Measurements from ENCODE around the gene STOX2. TPM values are rescaled to one million over a fixed set of nuclear protein-coding genes. Genes with fewer than 3 reads are reported as not detected.
"Not testable (repeated sequence)": the region's sequence is repeated elsewhere in the genome, so short reads cannot be mapped to it uniquely, and the experiment has no call there.

STOX2 gene
- total and polyA plus RNA-seq, 4 donors: 1.8 to 27.5 (median 8.6) TPM

DNA sequence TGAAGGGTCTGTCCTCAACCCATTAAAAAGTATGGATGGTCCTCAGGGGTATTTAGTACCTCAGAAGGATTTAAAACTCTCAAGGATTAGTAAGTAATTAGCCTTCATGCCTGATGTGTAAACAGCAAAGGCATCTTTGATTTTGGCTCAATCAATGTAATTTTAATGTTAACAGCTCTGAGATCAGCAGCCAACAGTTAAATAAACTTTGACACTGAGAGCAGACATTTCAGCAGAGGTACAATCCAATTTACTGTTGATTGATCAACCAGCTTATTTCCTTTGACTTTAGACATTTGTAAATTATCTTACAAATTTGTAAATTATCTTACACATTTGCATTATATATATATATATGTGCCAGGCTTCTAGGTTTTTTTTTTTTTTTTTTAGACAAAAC lies 36.9 kb downstream of the STOX2 start:
- H3K36me3 ChIP-seq (ENCODE audit: control insufficient read depth in 4 of 4, insufficient read depth in 4 of 4, low read length in 4 of 4): no peaks in the 10 kb centered on the region
- no peaks in the 10 kb centered on the region for H3K27me3 ChIP-seq (ENCODE audit: control insufficient read depth in 3 of 3, insufficient read depth in 3 of 3, low read length in 2 of 3)
- H3K4me1 ChIP-seq (ENCODE audit: control insufficient read depth in 5 of 5, insufficient read depth in 5 of 5, low read length in 5 of 5): peaks cover 0 to 4% (median 0%) of the 10 kb centered on the region in 5 donors
- H3K4me3 ChIP-seq: no peak overlapping the region
- TF ChIP-seq, protein P1, sequence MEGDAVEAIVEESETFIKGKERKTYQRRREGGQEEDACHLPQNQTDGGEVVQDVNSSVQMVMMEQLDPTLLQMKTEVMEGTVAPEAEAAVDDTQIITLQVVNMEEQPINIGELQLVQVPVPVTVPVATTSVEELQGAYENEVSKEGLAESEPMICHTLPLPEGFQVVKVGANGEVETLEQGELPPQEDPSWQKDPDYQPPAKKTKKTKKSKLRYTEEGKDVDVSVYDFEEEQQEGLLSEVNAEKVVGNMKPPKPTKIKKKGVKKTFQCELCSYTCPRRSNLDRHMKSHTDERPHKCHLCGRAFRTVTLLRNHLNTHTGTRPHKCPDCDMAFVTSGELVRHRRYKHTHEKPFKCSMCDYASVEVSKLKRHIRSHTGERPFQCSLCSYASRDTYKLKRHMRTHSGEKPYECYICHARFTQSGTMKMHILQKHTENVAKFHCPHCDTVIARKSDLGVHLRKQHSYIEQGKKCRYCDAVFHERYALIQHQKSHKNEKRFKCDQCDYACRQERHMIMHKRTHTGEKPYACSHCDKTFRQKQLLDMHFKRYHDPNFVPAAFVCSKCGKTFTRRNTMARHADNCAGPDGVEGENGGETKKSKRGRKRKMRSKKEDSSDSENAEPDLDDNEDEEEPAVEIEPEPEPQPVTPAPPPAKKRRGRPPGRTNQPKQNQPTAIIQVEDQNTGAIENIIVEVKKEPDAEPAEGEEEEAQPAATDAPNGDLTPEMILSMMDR (IDR thresholded peaks at IDR 0.05; ENCODE audit: control extremely low read depth, extremely low read depth): no peak
- H3K9me3 ChIP-seq (ENCODE audit: control insufficient read depth in 4 of 4, insufficient read depth in 3 of 4, low read length in 3 of 4): no peaks in the 10 kb centered on the region
- no peak overlapping the region for H3K9ac ChIP-seq (ENCODE audit: insufficient read depth in 1 of 2, low read length in 2 of 2)
- H3K27ac ChIP-seq (ENCODE audit: low read depth in 1 of 2, low read length in 1 of 2): no peak overlapping the region
- DNase-seq (no peak), ATAC-seq (ENCODE audit: insufficient read depth, low FRiP score) (no peak)

DNA sequence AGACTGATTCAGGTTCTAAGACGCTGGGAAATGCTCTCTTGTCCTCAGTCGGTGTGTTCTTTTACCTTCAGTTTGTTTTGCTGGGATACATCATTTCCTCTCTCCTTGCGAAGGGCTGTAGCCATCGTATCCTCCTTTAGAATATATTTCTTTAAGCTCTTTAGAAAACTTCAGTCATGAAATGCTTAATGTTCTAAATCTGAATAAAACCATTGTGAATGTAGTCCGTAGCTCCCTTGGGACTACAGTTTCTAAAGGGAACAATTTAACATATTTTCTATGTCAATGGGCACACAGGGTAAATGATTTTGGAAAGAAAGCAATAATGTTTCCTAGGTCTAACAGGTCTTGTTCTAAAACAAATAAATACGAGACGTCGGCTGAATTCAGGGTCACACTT lies 40.6 kb downstream of the STOX2 start:
- DNase-seq (no peak), ATAC-seq (ENCODE audit: insufficient read depth, low FRiP score) (no peak)
- Histone ChIP-seq H3K27ac (ENCODE audit: low read depth in 1 of 2, low read length in 1 of 2) (no peak overlapping the region), H3K36me3 (ENCODE audit: control insufficient read depth in 4 of 4, insufficient read depth in 4 of 4, low read length in 4 of 4) (no peaks in the 10 kb centered on the region), H3K4me1 (ENCODE audit: control insufficient read depth in 5 of 5, insufficient read depth in 5 of 5, low read length in 5 of 5) (peaks cover 0 to 5% (median 0%) of the 10 kb centered on the region in 5 donors), H3K27me3 (ENCODE audit: control insufficient read depth in 3 of 3, insufficient read depth in 3 of 3, low read length in 2 of 3) (no peaks in the 10 kb centered on the region), H3K9ac (ENCODE audit: insufficient read depth in 1 of 2, low read length in 2 of 2) (no peak overlapping the region), H3K9me3 (ENCODE audit: control insufficient read depth in 4 of 4, insufficient read depth in 3 of 4, low read length in 3 of 4) (no peaks in the 10 kb centered on the region), H3K4me3 (no peak overlapping the region)
- 88 to 90% methylated on average over 8 of the region's 8 CpGs for WGBS, 2 donors
- TF ChIP-seq, protein P1 (IDR thresholded peaks at IDR 0.05; ENCODE audit: control extremely low read depth, extremely low read depth): no peak

DNA sequence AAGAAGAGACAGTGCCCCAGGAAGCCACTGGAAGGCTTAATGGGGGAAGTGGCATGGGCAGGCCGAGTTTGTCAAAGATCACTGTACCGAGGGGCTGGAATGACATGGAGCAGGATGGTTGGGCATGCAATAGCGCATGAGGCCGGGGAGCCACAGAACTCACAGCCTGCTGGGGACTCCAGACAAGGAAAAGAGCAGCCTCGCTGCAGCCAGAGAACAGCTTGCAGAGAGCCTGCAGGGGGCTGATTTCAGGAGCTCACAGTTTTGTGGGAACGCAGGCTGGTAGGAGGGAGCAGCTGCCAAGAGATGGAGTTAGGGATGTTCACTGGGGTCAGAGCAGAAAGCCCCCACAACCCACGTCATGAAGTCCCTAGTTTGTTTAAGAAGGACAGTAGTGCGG lies 45.4 kb downstream of the STOX2 start:
- no peak for DNase-seq
- ATAC-seq (ENCODE audit: insufficient read depth, low FRiP score): no peak
- Histone ChIP-seq H3K9ac (ENCODE audit: insufficient read depth in 1 of 2, low read length in 2 of 2) (no peak overlapping the region), H3K27ac (ENCODE audit: low read depth in 1 of 2, low read length in 1 of 2) (no peak overlapping the region), H3K9me3 (ENCODE audit: control insufficient read depth in 4 of 4, insufficient read depth in 3 of 4, low read length in 3 of 4) (no peaks in the 10 kb centered on the region), H3K27me3 (ENCODE audit: control insufficient read depth in 3 of 3, insufficient read depth in 3 of 3, low read length in 2 of 3) (no peaks in the 10 kb centered on the region), H3K36me3 (ENCODE audit: control insufficient read depth in 4 of 4, insufficient read depth in 4 of 4, low read length in 4 of 4) (no peaks in the 10 kb centered on the region), H3K4me3 (no peak overlapping the region), H3K4me1 (ENCODE audit: control insufficient read depth in 5 of 5, insufficient read depth in 5 of 5, low read length in 5 of 5) (peaks cover 0 to 9% (median 0%) of the 10 kb centered on the region in 5 donors)
- TF ChIP-seq, protein P1 (IDR thresholded peaks at IDR 0.05; ENCODE audit: control extremely low read depth, extremely low read depth): no peak
- 95 to 96% methylated on average over 8 of the region's 8 CpGs for WGBS, 2 donors

DNA sequence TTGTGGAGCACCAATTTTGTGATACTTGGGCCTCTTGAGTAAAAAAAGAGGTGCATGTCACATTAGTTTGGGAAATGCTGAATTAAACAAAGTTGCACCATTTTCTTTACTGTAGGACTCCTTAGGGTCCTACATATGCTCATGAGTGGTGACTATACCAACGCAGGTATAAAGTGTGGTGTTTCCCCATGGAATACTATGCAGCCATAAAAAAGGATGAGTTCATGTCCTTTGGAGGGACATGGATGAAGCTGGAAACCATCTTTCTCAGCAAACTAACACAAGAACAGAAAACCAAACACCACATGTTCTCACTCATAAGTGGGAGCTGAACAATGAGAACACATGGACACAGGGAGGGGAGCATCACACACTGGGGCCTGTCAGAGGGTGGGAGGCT lies 47.5 kb downstream of the STOX2 start:
- ATAC-seq (ENCODE audit: insufficient read depth, low FRiP score); H3K27ac ChIP-seq (ENCODE audit: low read depth in 1 of 2, low read length in 1 of 2); H3K9ac ChIP-seq (ENCODE audit: insufficient read depth in 1 of 2, low read length in 2 of 2); H3K36me3 ChIP-seq (ENCODE audit: control insufficient read depth in 4 of 4, insufficient read depth in 4 of 4, low read length in 4 of 4); DNase-seq; H3K4me3 ChIP-seq; H3K4me1 ChIP-seq (ENCODE audit: control insufficient read depth in 5 of 5, insufficient read depth in 5 of 5, low read length in 5 of 5); H3K9me3 ChIP-seq (ENCODE audit: control insufficient read depth in 4 of 4, insufficient read depth in 3 of 4, low read length in 3 of 4); H3K27me3 ChIP-seq (ENCODE audit: control insufficient read depth in 3 of 3, insufficient read depth in 3 of 3, low read length in 2 of 3): not testable (repeated sequence)
- 96 to 100% methylated on average over 1 of the region's 1 CpG for WGBS, 2 donors

All from lung (tissue), 12 donors.